Ascending aorta (tissue), 2 donors: ENCODE measurements around the gene TTC3. TPM values are rescaled to one million over a fixed set of nuclear protein-coding genes. Genes with fewer than 3 reads are reported as not detected.
"Not testable (repeated sequence)": the region's sequence is repeated elsewhere in the genome, so short reads cannot be mapped to it uniquely, and the experiment has no call there.

Experiments
- DNase-seq, 2 donors: peaks; one replicate each; pipeline ENCODE4 v3.0.0-alpha.2; 2019; ENCODE audit warnings: low spot score in 2 of 2
- H3K27ac ChIP-seq, 2 donors: fragments of 200-600 bp; sonication (generic); one replicate each; pipeline ENCODE4 v1.5.1; 2016 to 2017; ENCODE audit warnings: mild to moderate bottlenecking in 1 of 2
- H3K27me3 ChIP-seq: fragments of 200-600 bp; sonication (generic); one replicate; pipeline ENCODE4 v1.5.1; 2017
- H3K36me3 ChIP-seq, 2 donors: fragments of 200-600 bp; sonication (generic); one replicate each; pipeline ENCODE4 v1.5.1; 2016
- H3K4me1 ChIP-seq, 2 donors: fragments of 200-600 bp; sonication (generic); one replicate each; pipeline ENCODE4 v1.5.1; 2016 to 2017; ENCODE audit warnings: mild to moderate bottlenecking in 1 of 2
- H3K4me3 ChIP-seq, 2 donors: fragments of 200-600 bp; sonication (generic); one replicate each; pipeline ENCODE4 v1.5.1; 2016 to 2017; ENCODE audit warnings: mild to moderate bottlenecking in 1 of 2
- H3K9me3 ChIP-seq, 2 donors: fragments of 200-600 bp; sonication (generic); one replicate each; pipeline ENCODE4 v1.5.1; 2016
- CTCF ChIP-seq, 3 experiments: fragments of 200-600 bp in 2 of 3; fragments of 450-650 bp in 1 of 3; sonication (generic) in 2 of 3; IDR thresholded peaks; one replicate each; pipeline ENCODE4 v1.5.1; 2016 to 2019; ENCODE audit warnings: antibody characterized with exemption in 3 of 3, mild to moderate bottlenecking in 1 of 3, moderate library complexity in 1 of 3
- intact Hi-C: fragments of 100-400 bp; cut with DNase I; formaldehyde crosslinking; loops from one replicate; pipeline ENCODE4 v1.15.1; 2023
- total RNA-seq: library from RNA; depleted of rRNA; stranded (reverse); fragments of >200 nt; gene quantifications from one replicate; pipeline ENCODE4 v1.1.0, GENCODE V29; 2016

Gene TTC3
- total RNA-seq, 1 donor from 2014 or later: 70.7 TPM

DNA sequence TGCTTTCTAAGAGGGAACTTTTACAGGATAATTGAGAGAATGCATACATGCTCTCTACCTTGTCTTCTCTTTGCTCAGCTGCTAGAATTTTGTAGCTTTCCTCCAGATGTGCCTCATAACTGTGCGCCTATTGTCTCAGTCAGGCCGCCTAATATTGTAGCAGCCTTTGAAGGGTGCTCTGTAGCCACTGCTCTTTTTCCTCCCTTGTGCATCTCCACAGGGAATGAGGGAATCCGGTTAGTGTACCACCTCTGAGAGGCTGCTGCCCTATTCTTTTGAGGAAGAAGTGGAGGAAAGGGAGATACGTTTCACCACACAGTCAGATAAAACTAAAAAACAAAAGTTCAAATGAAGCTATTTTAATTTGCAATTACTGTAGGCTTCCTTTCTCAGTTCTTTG is 22.8 kb downstream of the TTC3 start:
- Histone ChIP-seq H3K27ac (no peak overlapping the region), H3K4me1 (no peaks in the 10 kb centered on the region), H3K9me3 (no peaks in the 10 kb centered on the region), H3K36me3 (peaks cover 18 to 33% of the 10 kb centered on the region in 2 donors), H3K27me3 (no peaks in the 10 kb centered on the region), H3K4me3 (no peak overlapping the region)
- intact Hi-C loops: no loop called here
- no peak for DNase-seq
- no peak for TF ChIP-seq CTCF (IDR thresholded peaks at IDR 0.05)

DNA sequence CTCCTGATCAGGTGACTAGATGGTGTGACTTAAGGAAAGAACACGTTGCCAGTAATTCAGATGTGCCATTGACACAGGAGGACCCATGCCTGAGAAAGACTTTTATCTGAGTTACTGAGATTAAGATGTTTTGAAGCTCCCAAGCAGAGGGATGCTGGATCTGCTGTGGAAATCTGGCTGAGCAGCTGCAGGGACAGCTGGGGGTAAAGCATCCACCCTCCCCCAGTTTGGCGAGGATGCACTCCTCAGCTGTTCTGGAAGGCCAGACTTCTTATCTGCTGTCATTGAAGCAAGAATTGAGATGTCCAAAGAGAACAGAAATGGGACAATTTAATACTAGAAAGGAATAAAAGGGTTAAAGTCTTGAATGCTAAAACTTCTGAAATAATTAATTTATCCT is 25.7 kb downstream of the TTC3 start:
- DNase-seq: no peak
- peaks cover 18 to 33% of the 10 kb centered on the region in 2 donors for H3K36me3 ChIP-seq

GRCh38 chr21:37100316-37100715 is 27.3 kb downstream of the TTC3 start:
- no peak overlapping the region for H3K27ac ChIP-seq
- intact Hi-C loops: no loop called here
- peaks cover 18 to 30% of the 10 kb centered on the region in 2 donors for H3K36me3 ChIP-seq
- TF ChIP-seq CTCF (IDR thresholded peaks at IDR 0.05): no peak
- DNase-seq: no peak
- no peak overlapping the region for H3K4me3 ChIP-seq
- no peaks in the 10 kb centered on the region for H3K27me3 ChIP-seq
- H3K9me3 ChIP-seq: no peaks in the 10 kb centered on the region
- no peaks in the 10 kb centered on the region for H3K4me1 ChIP-seq

More for the DNA sequence above, 25.7 kb downstream of the TTC3 start:
- no peak for TF ChIP-seq CTCF (IDR thresholded peaks at IDR 0.05)
- no peak overlapping the region for H3K4me3 ChIP-seq
- H3K27ac ChIP-seq: no peak overlapping the region
- H3K4me1 ChIP-seq: no peaks in the 10 kb centered on the region
- no peaks in the 10 kb centered on the region for H3K9me3 ChIP-seq
- H3K27me3 ChIP-seq: no peaks in the 10 kb centered on the region
- intact Hi-C loops: no loop called here

DNA sequence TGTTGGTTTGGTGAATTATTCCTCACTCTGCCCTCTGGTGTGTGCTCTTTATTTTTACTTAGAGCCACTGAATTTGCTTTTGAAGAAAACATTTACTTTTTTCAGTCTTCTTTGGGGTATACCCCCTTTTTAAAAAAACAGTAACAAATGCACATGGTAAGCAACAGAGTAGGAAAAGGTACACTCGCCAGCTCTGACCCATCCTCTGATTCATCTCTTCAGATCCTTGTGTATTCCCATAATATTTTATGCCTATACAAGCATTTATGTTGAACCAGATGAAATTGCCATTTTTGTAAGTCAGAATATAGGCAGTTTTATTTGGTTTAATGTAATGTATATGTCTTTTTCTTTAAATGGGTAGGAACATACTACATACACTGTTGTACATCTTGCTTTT is 28.3 kb downstream of the TTC3 start:
- no peaks in the 10 kb centered on the region for H3K4me1 ChIP-seq
- no peak for DNase-seq
- TF ChIP-seq CTCF (IDR thresholded peaks at IDR 0.05): no peak
- intact Hi-C loops: no loop called here
- peaks cover 17 to 22% of the 10 kb centered on the region in 2 donors for H3K36me3 ChIP-seq
- H3K4me3 ChIP-seq: no peak overlapping the region
- H3K27ac ChIP-seq: no peak overlapping the region
- H3K27me3 ChIP-seq: no peaks in the 10 kb centered on the region
- H3K9me3 ChIP-seq: no peaks in the 10 kb centered on the region

DNA sequence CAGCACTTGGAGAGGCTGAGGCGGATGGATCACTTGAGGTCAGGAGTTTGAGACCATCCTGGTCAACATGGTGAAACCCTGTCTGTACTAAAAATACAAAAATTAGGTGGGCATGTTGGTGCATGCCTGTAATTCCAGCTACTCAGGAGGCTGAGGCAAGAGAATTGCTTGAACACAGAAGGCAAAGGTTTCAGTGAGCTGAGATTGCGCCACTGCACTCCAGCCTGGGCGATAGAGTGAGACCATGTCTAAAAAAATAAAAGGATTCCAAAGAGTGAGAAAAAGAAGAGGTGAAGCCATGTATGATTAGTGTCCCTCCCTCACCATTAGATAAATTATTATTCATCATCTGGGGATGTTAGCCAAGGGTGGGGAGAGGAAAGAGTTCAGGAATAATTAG is 29.7 kb downstream of the TTC3 start:
- H3K27ac ChIP-seq, DNase-seq, H3K4me1 ChIP-seq, H3K27me3 ChIP-seq, intact Hi-C loops, H3K4me3 ChIP-seq, H3K9me3 ChIP-seq: not testable (repeated sequence)
- H3K36me3 ChIP-seq: peaks cover 11% of the 10 kb centered on the region in 2 donors

DNA sequence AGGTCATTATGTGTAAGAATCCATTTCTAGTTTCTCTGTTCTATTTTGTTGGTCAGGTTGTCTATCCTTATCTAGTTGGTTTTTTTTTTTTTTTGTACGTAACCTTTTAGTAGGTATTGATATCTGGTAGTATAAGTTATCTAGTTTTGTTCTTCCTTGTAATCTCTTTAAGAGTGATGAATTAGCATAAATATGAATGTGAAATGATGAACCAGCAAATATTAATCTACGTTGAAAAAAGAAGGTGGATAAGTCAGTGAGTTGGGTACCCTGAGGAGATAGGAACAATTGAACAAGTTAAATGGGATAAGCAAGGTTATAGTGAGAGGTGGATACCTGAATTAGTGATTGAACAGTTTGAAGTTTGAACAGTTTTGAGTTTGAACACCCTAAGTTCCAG is 33.9 kb downstream of the TTC3 start:
- Histone ChIP-seq H3K9me3 (no peaks in the 10 kb centered on the region), H3K36me3 (peaks cover 10 to 17% of the 10 kb centered on the region in 2 donors), H3K4me3 (no peak overlapping the region), H3K27me3 (no peaks in the 10 kb centered on the region), H3K27ac (no peak overlapping the region), H3K4me1 (no peaks in the 10 kb centered on the region)
- DNase-seq: no peak
- intact Hi-C loops: no loop called here
- no peak for TF ChIP-seq CTCF (IDR thresholded peaks at IDR 0.05)

- peaks cover 10 to 17% of the 10 kb centered on the region in 2 donors for H3K36me3 ChIP-seq
- H3K9me3 ChIP-seq, DNase-seq, intact Hi-C loops, H3K27me3 ChIP-seq, H3K4me3 ChIP-seq, H3K27ac ChIP-seq, H3K4me1 ChIP-seq: not testable (repeated sequence)
Measured at GRCh38 chr21:37111029-37111428, 38.0 kb downstream of the TTC3 start.

- not testable (repeated sequence) for DNase-seq
Measured at GRCh38 chr21:37114301-37114700, 41.2 kb downstream of the TTC3 start.

GRCh38 chr21:37116459-37116858 is 43.4 kb downstream of the TTC3 start:
- DNase-seq, H3K9me3 ChIP-seq, H3K27me3 ChIP-seq, H3K4me3 ChIP-seq, H3K4me1 ChIP-seq, intact Hi-C loops, H3K27ac ChIP-seq, H3K36me3 ChIP-seq: not testable (repeated sequence)

More at GRCh38 chr21:37114301-37114700, 41.2 kb downstream of the TTC3 start:
- H3K36me3 ChIP-seq, intact Hi-C loops, H3K9me3 ChIP-seq, H3K27ac ChIP-seq, H3K4me3 ChIP-seq, H3K4me1 ChIP-seq, H3K27me3 ChIP-seq: not testable (repeated sequence)
